WERI-Rb-1 (cell line): ENCODE data around the gene PLXNA4.
A peak's percentile ranks its signal among the peaks of the same experiment; 100 is the strongest.

Experiments
- DNase-seq: peaks from one replicate; pipeline ENCODE4 v3.0.0-alpha.2; 2020
- H3K27ac ChIP-seq: fragments of 250-450 bp; sonication (Bioruptor Pico); 2 replicates; pipeline ENCODE4 v1.5.1; 2020; ENCODE audit warnings: mild to moderate bottlenecking, moderate library complexity
- H3K27me3 ChIP-seq: fragments of 250-450 bp; sonication (Bioruptor Pico); 2 replicates; pipeline ENCODE4 v1.5.1; 2021; ENCODE audit warnings: mild to moderate bottlenecking, low read depth, moderate library complexity; ENCODE audit not compliant: insufficient read depth, severe bottlenecking
- H3K36me3 ChIP-seq: fragments of 250-450 bp; sonication (Bioruptor Pico); 2 replicates; pipeline ENCODE4 v1.5.1; 2020; ENCODE audit warnings: mild to moderate bottlenecking, moderate library complexity
- H3K4me3 ChIP-seq: 2 replicates; pipeline ENCODE4 v1.5.1; 2011; ENCODE audit warnings: low read depth, mild to moderate bottlenecking, control low read depth, low read length
- H3K9me3 ChIP-seq: fragments of 250-450 bp; sonication (Bioruptor Pico); 2 replicates; pipeline ENCODE4 v1.5.1; 2021; ENCODE audit warnings: mild to moderate bottlenecking, moderate library complexity; ENCODE audit not compliant: severe bottlenecking
- CTCF ChIP-seq: IDR thresholded peaks from 2 replicates; pipeline ENCODE4 v1.5.1; 2011; ENCODE audit warnings: low read depth, mild to moderate bottlenecking, control low read depth, inconsistent platforms, low read length

Gene PLXNA4

GRCh38 chr7:132430041-132430855, 146.0 kb downstream of the PLXNA4 start:
- Histone ChIP-seq H3K27ac (no peak overlapping the region), H3K4me3 (no peak overlapping the region), H3K9me3 (no peaks in the 10 kb centered on the region), H3K36me3 (no peaks in the 10 kb centered on the region), H3K27me3 (no peaks in the 10 kb centered on the region)
- no peak for TF ChIP-seq CTCF
- peak; percentile 50 for DNase-seq

- no peaks in the 10 kb centered on the region for H3K36me3 ChIP-seq
- H3K27me3 ChIP-seq, result no peaks in the 10 kb centered on the region
- H3K27ac ChIP-seq, result no peak overlapping the region
- no peak overlapping the region for H3K4me3 ChIP-seq
- TF ChIP-seq CTCF, result no peak
- no peak for DNase-seq
- no peaks in the 10 kb centered on the region for H3K9me3 ChIP-seq
Measured at GRCh38 chr7:132429181-132429580, 147.1 kb downstream of the PLXNA4 start.

GRCh38 chr7:132428247-132428919, 147.9 kb downstream of the PLXNA4 start:
- Histone ChIP-seq H3K27ac (no peak overlapping the region), H3K27me3 (no peaks in the 10 kb centered on the region)
- TF ChIP-seq CTCF, result no peak

GRCh38 chr7:132425942-132426341, 150.3 kb downstream of the PLXNA4 start:
- no peak for DNase-seq
- no peak for TF ChIP-seq CTCF
- H3K27ac ChIP-seq, result no peak overlapping the region
- H3K9me3 ChIP-seq, result no peaks in the 10 kb centered on the region
- H3K4me3 ChIP-seq, result no peak overlapping the region
- no peaks in the 10 kb centered on the region for H3K27me3 ChIP-seq
- H3K36me3 ChIP-seq, result no peaks in the 10 kb centered on the region

More at GRCh38 chr7:132428247-132428919, 147.9 kb downstream of the PLXNA4 start:
- Histone ChIP-seq H3K4me3 (no peak overlapping the region), H3K36me3 (no peaks in the 10 kb centered on the region), H3K9me3 (no peaks in the 10 kb centered on the region)
- no peak for DNase-seq

GRCh38 chr7:132424821-132425724, 151.2 kb downstream of the PLXNA4 start:
- no peaks in the 10 kb centered on the region for H3K36me3 ChIP-seq
- H3K27me3 ChIP-seq, result no peaks in the 10 kb centered on the region
- H3K9me3 ChIP-seq, result no peaks in the 10 kb centered on the region
- DNase-seq, result no peak
- H3K27ac ChIP-seq, result no peak overlapping the region
- no peak overlapping the region for H3K4me3 ChIP-seq
- TF ChIP-seq CTCF, result no peak
